GM23338 (cell line): ENCODE measurements around the gene ZNF831. TPM values are rescaled to one million over a fixed set of nuclear protein-coding genes. Genes with fewer than 3 reads are reported as not detected.

Experiments used
- ETS1 ChIP-seq: IDR thresholded peaks from 2 replicates; pipeline ENCODE4 v1.6.1; 2016; ENCODE audit warnings: antibody characterized with exemption
- EZH2 ChIP-seq: fragments of 200-600 bp; sonication (generic); IDR thresholded peaks from one replicate; pipeline ENCODE4 v1.8.0; 2017; ENCODE audit warnings: antibody characterized with exemption, mild to moderate bottlenecking, low read depth; ENCODE audit not compliant: unreplicated experiment
- REST ChIP-seq: IDR thresholded peaks from one replicate; pipeline ENCODE4 v1.6.1; 2018; ENCODE audit warnings: antibody characterized with exemption; ENCODE audit not compliant: unreplicated experiment
- ZNF331 ChIP-seq: fragments of 250-450 bp; sonication (Bioruptor Pico); IDR thresholded peaks from 2 replicates; pipeline ENCODE4 v1.5.0; 2020; ENCODE audit warnings: low read depth, mild to moderate bottlenecking, moderate library complexity
- polyA plus RNA-seq: library from polyadenylated mRNA; unstranded; fragments of >200 nt; fragmentation: Nextera tagmentation; extraction: Ambion mirVana; gene quantifications from 2 replicates; pipeline ENCODE4 v1.2.1, GENCODE V29; 2016
- total RNA-seq: library from RNA; depleted of rRNA; stranded (reverse); fragments of >200 nt; shearing (Covaris generic); gene quantifications from 2 replicates; pipeline ENCODE4 v1.2.3, GENCODE V29; 2014
- TF ChIP-seq, protein P1 (sequence below): fragments of 250-450 bp; sonication (Bioruptor Pico); IDR thresholded peaks from 2 replicates; pipeline ENCODE4 v1.5.0; 2020; ENCODE audit warnings: mild to moderate bottlenecking, moderate library complexity

Gene ZNF831
- total and polyA plus RNA-seq, 2 experiments from 2014 or later = not detected

GRCh38 chr20:59164686-59165391 is 1.2 kb downstream of the ZNF831 start (continued):
- TF ChIP-seq, protein P1, sequence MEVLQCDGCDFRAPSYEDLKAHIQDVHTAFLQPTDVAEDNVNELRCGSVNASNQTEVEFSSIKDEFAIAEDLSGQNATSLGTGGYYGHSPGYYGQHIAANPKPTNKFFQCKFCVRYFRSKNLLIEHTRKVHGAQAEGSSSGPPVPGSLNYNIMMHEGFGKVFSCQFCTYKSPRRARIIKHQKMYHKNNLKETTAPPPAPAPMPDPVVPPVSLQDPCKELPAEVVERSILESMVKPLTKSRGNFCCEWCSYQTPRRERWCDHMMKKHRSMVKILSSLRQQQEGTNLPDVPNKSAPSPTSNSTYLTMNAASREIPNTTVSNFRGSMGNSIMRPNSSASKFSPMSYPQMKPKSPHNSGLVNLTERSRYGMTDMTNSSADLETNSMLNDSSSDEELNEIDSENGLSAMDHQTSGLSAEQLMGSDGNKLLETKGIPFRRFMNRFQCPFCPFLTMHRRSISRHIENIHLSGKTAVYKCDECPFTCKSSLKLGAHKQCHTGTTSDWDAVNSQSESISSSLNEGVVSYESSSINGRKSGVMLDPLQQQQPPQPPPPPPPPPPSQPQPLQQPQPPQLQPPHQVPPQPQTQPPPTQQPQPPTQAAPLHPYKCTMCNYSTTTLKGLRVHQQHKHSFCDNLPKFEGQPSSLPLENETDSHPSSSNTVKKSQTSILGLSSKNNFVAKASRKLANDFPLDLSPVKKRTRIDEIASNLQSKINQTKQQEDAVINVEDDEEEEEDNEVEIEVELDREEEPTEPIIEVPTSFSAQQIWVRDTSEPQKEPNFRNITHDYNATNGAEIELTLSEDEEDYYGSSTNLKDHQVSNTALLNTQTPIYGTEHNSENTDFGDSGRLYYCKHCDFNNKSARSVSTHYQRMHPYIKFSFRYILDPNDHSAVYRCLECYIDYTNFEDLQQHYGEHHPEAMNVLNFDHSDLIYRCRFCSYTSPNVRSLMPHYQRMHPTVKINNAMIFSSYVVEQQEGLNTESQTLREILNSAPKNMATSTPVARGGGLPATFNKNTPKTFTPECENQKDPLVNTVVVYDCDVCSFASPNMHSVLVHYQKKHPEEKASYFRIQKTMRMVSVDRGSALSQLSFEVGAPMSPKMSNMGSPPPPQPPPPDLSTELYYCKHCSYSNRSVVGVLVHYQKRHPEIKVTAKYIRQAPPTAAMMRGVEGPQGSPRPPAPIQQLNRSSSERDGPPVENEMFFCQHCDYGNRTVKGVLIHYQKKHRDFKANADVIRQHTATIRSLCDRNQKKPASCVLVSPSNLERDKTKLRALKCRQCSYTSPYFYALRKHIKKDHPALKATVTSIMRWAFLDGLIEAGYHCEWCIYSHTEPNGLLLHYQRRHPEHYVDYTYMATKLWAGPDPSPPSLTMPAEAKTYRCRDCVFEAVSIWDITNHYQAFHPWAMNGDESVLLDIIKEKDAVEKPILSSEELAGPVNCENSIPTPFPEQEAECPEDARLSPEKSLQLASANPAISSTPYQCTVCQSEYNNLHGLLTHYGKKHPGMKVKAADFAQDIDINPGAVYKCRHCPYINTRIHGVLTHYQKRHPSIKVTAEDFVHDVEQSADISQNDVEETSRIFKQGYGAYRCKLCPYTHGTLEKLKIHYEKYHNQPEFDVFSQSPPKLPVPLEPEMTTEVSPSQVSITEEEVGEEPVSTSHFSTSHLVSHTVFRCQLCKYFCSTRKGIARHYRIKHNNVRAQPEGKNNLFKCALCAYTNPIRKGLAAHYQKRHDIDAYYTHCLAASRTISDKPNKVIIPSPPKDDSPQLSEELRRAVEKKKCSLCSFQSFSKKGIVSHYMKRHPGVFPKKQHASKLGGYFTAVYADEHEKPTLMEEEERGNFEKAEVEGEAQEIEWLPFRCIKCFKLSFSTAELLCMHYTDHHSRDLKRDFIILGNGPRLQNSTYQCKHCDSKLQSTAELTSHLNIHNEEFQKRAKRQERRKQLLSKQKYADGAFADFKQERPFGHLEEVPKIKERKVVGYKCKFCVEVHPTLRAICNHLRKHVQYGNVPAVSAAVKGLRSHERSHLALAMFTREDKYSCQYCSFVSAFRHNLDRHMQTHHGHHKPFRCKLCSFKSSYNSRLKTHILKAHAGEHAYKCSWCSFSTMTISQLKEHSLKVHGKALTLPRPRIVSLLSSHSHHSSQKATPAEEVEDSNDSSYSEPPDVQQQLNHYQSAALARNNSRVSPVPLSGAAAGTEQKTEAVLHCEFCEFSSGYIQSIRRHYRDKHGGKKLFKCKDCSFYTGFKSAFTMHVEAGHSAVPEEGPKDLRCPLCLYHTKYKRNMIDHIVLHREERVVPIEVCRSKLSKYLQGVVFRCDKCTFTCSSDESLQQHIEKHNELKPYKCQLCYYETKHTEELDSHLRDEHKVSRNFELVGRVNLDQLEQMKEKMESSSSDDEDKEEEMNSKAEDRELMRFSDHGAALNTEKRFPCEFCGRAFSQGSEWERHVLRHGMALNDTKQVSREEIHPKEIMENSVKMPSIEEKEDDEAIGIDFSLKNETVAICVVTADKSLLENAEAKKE = no peak
- TF ChIP-seq ZNF331 (CRISPR knock-in tag) (no peak), EZH2 (no peak), REST (no peak), ETS1 (no peak)
